BE2C (cell line): ENCODE results near the gene STRA8. TPM values are rescaled to one million over a fixed set of nuclear protein-coding genes. Genes with fewer than 3 reads are reported as not detected.

Experiments used
- DNase-seq: peaks from one replicate; pipeline ENCODE4 v3.0.0-alpha.2; 2020
- H3K27me3 ChIP-seq: fragments of 250-450 bp; sonication (Bioruptor Pico); 2 replicates; pipeline ENCODE4 v1.5.1; 2020; ENCODE audit warnings: mild to moderate bottlenecking
- H3K36me3 ChIP-seq: fragments of 250-450 bp; sonication (Bioruptor Pico); 2 replicates; pipeline ENCODE4 v1.5.1; 2020; ENCODE audit warnings: mild to moderate bottlenecking
- H3K4me1 ChIP-seq: fragments of 250-450 bp; sonication (Bioruptor Pico); 2 replicates; pipeline ENCODE4 v1.5.1; 2020
- H3K4me3 ChIP-seq: 2 replicates; pipeline ENCODE4 v1.5.1; 2011; ENCODE audit warnings: low read depth, low read length
- H3K9me3 ChIP-seq: fragments of 250-450 bp; sonication (Bioruptor Pico); 2 replicates; pipeline ENCODE4 v1.5.1; 2020
- CTCF ChIP-seq: IDR thresholded peaks from 2 replicates; pipeline ENCODE4 v1.5.1; 2012; ENCODE audit warnings: mild to moderate bottlenecking, low read depth, low read length
- polyA plus RNA-seq: library from polyadenylated mRNA; unstranded; fragments of >200 nt; gene quantifications from one replicate; pipeline ENCODE4 v1.2.1, GENCODE V29; 2012; ENCODE audit warnings: low read depth, missing spikeins; ENCODE audit not compliant: insufficient read length, insufficient read depth

STRA8 gene
- polyA plus RNA-seq = not detected

DNA sequence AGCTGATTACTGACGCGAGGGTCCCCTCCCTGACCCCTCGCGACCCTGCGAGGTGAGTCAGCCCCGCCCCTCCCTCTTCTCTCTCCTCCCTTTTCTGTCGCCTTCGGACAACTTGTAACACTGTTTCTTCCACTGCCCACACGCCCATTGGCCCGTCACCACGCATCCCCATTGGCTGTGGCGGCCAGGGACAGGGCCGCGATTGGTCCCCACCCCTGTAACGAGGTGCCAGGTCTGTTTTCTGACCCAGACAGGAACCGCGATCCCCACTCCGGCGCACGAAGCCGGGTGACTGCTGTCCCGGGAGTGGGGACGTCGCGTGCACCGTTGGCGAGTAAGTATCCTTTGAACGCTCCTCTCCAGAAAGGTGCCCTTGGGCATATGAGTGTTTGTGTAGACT is at the start of gene STRA8:
Gene STRA8, plus strand, starts transcription at position 269 of the 400 bp plus-strand sequence. CDS start 6,687 bp downstream, outside the sequence.
- no peak for DNase-seq
- Histone ChIP-seq H3K4me1 (no peaks in the 10 kb centered on the region), H3K4me3 (no peak within 1 kb of the TSS), H3K27me3 (no peaks in the 10 kb centered on the region), H3K36me3 (no peaks in the 10 kb centered on the region), H3K9me3 (no peaks in the 10 kb centered on the region)
- no peak for TF ChIP-seq CTCF

- no peaks in the 10 kb centered on the region for H3K27me3 ChIP-seq
- no peaks in the 10 kb centered on the region for H3K4me1 ChIP-seq
- no peaks in the 10 kb centered on the region; the same call in 1 of the 2 replicates for H3K36me3 ChIP-seq
- TF ChIP-seq CTCF = no peak
- H3K9me3 ChIP-seq = peaks cover 2% of the 10 kb centered on the region; the same call in 1 of the 2 replicates
- DNase-seq = no peak
- H3K4me3 ChIP-seq = no peak overlapping the region
Observed at GRCh38 chr7:135184254-135184841, 49.3 kb upstream of the STRA8 start.

DNA sequence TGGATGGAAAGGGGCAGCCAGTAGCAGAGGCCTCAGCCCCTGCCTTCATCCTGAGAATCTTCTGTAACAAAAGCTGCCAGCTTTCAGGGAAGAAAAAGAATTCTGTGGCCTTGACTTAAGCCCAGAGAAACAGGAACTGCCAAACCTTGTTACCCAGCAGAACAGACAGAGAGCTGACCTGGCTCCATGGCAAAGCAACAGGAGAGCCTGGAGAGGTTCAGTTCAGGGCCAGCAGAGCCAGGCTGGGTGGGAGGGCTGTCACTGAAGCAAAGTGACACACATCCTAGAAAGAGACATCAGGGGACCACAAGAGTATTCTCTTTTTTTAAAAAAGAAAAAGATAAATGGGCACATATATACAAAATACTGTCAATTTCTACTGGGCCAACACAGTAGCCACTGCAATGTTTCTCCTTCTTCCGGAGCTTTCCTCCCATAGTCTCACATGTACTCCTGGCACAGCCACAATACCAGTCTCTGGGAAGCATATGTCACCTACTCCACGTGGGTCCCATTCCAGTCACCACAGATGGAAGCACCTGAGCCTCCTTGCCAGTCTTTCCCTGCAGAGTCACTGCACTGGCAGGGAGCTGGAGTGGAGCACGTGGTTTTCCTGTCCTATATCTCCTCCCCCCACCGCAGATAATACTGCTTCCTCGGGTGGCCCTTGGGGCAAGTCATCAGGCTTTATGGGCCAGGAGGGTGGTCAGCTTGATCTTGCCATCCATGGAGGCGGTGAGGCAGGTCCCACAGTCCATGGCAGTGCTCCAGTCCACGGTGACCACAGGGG is 48.0 kb upstream of the STRA8 start:
- no peaks in the 10 kb centered on the region for H3K27me3 ChIP-seq
- no peaks in the 10 kb centered on the region; the same call in 1 of the 2 replicates for H3K36me3 ChIP-seq
- no peak for DNase-seq
- TF ChIP-seq CTCF = no peak
- no peaks in the 10 kb centered on the region for H3K9me3 ChIP-seq
- H3K4me3 ChIP-seq = no peak overlapping the region
- no peaks in the 10 kb centered on the region for H3K4me1 ChIP-seq

DNA sequence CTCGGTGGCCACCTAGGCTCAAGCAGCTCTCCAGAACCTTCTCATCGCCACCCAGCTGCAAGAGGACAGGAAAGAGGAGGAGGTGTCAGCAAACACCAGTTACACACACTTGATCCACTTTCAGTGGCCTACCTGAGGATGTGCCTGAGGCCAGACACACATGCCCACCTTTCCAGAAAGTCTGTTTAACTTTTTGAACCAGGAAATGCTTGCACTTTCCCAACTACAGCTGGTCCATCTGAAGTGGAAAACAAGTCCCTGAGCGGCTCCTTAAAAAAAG is 47.4 kb upstream of the STRA8 start:
- Histone ChIP-seq H3K27me3 (no peaks in the 10 kb centered on the region), H3K9me3 (no peaks in the 10 kb centered on the region), H3K36me3 (no peaks in the 10 kb centered on the region; the same call in 1 of the 2 replicates), H3K4me1 (no peaks in the 10 kb centered on the region), H3K4me3 (no peak overlapping the region)
- no peak for DNase-seq
- TF ChIP-seq CTCF = no peak

GRCh38 chr7:135186841-135187253 is 46.8 kb upstream of the STRA8 start:
- no peak for TF ChIP-seq CTCF
- Histone ChIP-seq H3K4me1 (no peaks in the 10 kb centered on the region), H3K36me3 (no peaks in the 10 kb centered on the region; the same call in 1 of the 2 replicates), H3K9me3 (no peaks in the 10 kb centered on the region), H3K4me3 (no peak overlapping the region), H3K27me3 (no peaks in the 10 kb centered on the region)
- no peak for DNase-seq

- no peaks in the 10 kb centered on the region; the same call in 1 of the 2 replicates for H3K36me3 ChIP-seq
- no peaks in the 10 kb centered on the region for H3K27me3 ChIP-seq
- no peak for TF ChIP-seq CTCF
- no peak for DNase-seq
- no peaks in the 10 kb centered on the region for H3K4me1 ChIP-seq
- H3K4me3 ChIP-seq = no peak overlapping the region
- no peaks in the 10 kb centered on the region for H3K9me3 ChIP-seq
Observed at GRCh38 chr7:135188298-135188984, 45.2 kb upstream of the STRA8 start.
